ENCODE results near the gene B4GALT6. TPM values are rescaled to one million over a fixed set of nuclear protein-coding genes. Genes with fewer than 3 reads are reported as not detected.
A peak's percentile ranks its signal among the peaks of the same experiment; 100 is the strongest.

B4GALT6 gene
- total and polyA plus RNA-seq, 2 of the 13 experiments (the other 11 are each of a cell fraction or from before 2014, with no cell fraction given) = 1.9 to 3.3 TPM

DNA sequence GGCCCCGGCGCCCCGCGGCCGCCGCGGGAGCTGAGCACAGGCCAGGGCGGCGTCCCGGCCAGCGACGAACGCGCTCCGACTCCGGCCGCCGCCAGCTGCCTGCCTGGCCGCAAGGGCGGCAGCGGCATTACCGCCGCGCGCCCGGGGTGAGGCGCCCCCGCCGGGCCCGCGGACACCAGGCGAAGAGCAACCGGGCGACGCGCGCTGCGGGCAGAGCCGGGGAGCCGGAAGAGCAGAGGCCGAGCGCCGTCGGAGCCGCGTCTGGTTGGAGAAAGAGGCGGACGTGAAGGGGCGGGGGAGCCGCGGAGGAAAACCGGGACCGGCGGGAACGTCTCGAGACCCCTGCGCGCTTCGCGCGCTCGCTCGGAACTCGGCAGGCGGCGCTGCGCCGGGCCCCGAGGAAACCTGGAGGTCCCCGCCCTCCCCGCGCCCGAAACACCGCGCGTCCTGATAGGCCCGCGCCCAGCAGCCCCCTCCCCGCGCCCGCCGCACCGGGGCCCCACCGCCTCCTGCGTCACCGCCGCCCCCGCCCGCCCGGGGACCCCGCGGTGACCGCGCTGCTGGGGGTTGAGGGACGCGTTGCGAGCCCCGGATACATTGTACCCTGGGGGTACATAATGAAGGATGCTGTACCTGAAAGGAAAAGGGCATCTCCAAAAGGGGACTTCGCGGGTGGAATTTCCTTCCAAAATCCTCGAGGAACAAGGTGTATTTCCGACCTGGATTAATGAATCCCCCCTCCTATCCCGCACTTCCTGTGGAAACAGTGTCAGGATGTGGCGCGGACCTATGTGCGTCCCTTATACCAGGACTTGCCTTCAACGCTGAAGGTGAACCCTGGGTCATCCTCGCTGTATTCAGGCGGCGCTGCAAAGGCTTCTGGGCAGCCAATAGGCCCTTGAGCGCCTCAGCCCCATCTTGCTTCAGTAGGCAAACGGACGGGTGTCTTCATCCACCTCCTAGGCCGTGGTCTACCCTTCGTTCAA is 1.0 kb upstream of the B4GALT6 start (continued):
- TF ChIP-seq, protein P1, sequence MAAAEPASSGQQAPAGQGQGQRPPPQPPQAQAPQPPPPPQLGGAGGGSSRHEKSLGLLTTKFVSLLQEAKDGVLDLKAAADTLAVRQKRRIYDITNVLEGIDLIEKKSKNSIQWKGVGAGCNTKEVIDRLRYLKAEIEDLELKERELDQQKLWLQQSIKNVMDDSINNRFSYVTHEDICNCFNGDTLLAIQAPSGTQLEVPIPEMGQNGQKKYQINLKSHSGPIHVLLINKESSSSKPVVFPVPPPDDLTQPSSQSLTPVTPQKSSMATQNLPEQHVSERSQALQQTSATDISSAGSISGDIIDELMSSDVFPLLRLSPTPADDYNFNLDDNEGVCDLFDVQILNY (CRISPR knock-in tag; conservative IDR thresholded peaks at IDR 0.05) = peak; percentile 54; the same call in 1 of the 2 replicates
- TF ChIP-seq POGZ (CRISPR knock-in tag; IDR thresholded peaks at IDR 0.05) (peak; percentile 63), POLR2G (IDR thresholded peaks at IDR 0.05; ENCODE audit: low read depth, low read length) (peak; percentile 52; the same call in 1 of the 2 replicates), ZNF343 (CRISPR knock-in tag; IDR thresholded peaks at IDR 0.05) (0 out of 2 replicates have a peak, but pooled peaks have one; percentile 49), HOXA9 (CRISPR knock-in tag; IDR thresholded peaks at IDR 0.05; ENCODE audit: borderline replicate concordance) (peak; percentile 72; the same call in 1 of the 2 replicates), CHCHD3 (CRISPR knock-in tag; IDR thresholded peaks at IDR 0.05) (no peak), ONECUT2 (CRISPR knock-in tag; IDR thresholded peaks at IDR 0.05) (no peak), TRIM24 (CRISPR knock-in tag; IDR thresholded peaks at IDR 0.05) (no peak), ZNF670 (CRISPR knock-in tag; IDR thresholded peaks at IDR 0.05; ENCODE audit: borderline replicate concordance) (no peak), CENPT (CRISPR knock-in tag; IDR thresholded peaks at IDR 0.05; ENCODE audit: low read depth) (no peak), MXI1 (IDR thresholded peaks at IDR 0.05; ENCODE audit: borderline replicate concordance, low read depth, low read length) (no peak), PITX1 (CRISPR knock-in tag; IDR thresholded peaks at IDR 0.05) (no peak), ZNF607 (CRISPR knock-in tag; IDR thresholded peaks at IDR 0.05; ENCODE audit: borderline replicate concordance) (peak; percentile 91), SRSF1 (optimal IDR thresholded peaks at IDR 0.05; ENCODE audit: low read depth, low read length) (no peak), CREM (IDR thresholded peaks at IDR 0.05) (no peak), CREM (CRISPR knock-in tag; IDR thresholded peaks at IDR 0.05) (no peak)
- TF ChIP-seq, protein P2, sequence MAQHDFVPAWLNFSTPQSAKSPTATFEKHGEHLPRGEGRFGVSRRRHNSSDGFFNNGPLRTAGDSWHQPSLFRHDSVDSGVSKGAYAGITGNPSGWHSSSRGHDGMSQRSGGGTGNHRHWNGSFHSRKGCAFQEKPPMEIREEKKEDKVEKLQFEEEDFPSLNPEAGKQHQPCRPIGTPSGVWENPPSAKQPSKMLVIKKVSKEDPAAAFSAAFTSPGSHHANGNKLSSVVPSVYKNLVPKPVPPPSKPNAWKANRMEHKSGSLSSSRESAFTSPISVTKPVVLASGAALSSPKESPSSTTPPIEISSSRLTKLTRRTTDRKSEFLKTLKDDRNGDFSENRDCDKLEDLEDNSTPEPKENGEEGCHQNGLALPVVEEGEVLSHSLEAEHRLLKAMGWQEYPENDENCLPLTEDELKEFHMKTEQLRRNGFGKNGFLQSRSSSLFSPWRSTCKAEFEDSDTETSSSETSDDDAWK (CRISPR knock-in tag; IDR thresholded peaks at IDR 0.05) = no peak
- TF ChIP-seq, protein P3, sequence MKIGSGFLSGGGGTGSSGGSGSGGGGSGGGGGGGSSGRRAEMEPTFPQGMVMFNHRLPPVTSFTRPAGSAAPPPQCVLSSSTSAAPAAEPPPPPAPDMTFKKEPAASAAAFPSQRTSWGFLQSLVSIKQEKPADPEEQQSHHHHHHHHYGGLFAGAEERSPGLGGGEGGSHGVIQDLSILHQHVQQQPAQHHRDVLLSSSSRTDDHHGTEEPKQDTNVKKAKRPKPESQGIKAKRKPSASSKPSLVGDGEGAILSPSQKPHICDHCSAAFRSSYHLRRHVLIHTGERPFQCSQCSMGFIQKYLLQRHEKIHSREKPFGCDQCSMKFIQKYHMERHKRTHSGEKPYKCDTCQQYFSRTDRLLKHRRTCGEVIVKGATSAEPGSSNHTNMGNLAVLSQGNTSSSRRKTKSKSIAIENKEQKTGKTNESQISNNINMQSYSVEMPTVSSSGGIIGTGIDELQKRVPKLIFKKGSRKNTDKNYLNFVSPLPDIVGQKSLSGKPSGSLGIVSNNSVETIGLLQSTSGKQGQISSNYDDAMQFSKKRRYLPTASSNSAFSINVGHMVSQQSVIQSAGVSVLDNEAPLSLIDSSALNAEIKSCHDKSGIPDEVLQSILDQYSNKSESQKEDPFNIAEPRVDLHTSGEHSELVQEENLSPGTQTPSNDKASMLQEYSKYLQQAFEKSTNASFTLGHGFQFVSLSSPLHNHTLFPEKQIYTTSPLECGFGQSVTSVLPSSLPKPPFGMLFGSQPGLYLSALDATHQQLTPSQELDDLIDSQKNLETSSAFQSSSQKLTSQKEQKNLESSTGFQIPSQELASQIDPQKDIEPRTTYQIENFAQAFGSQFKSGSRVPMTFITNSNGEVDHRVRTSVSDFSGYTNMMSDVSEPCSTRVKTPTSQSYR (CRISPR knock-in tag; IDR thresholded peaks at IDR 0.05; ENCODE audit: borderline replicate concordance) = no peak
- TF ChIP-seq, protein P4, sequence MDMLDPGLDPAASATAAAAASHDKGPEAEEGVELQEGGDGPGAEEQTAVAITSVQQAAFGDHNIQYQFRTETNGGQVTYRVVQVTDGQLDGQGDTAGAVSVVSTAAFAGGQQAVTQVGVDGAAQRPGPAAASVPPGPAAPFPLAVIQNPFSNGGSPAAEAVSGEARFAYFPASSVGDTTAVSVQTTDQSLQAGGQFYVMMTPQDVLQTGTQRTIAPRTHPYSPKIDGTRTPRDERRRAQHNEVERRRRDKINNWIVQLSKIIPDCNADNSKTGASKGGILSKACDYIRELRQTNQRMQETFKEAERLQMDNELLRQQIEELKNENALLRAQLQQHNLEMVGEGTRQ (IDR thresholded peaks at IDR 0.05; ENCODE audit: low read depth, low read length) = no peak
- TF ChIP-seq, protein P4 (CRISPR knock-in tag; IDR thresholded peaks at IDR 0.05; ENCODE audit: borderline replicate concordance) = no peak
- TF ChIP-seq, protein P5, sequence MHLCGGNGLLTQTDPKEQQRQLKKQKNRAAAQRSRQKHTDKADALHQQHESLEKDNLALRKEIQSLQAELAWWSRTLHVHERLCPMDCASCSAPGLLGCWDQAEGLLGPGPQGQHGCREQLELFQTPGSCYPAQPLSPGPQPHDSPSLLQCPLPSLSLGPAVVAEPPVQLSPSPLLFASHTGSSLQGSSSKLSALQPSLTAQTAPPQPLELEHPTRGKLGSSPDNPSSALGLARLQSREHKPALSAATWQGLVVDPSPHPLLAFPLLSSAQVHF (CRISPR knock-in tag; IDR thresholded peaks at IDR 0.05) = peak; percentile 61; the same call in 1 of the 2 replicates

Measured in HepG2 (cell line).